Stimulated activated CD8-positive, alpha-beta memory T cell treated with anti-CD3 and anti-CD28 coated beads, Interleukin-7, amount 100 ng/mL, for 48 hours (primary cell): ENCODE data around the gene IL19.
A peak's percentile ranks its signal among the peaks of the same experiment; 100 is the strongest.
"Not testable (repeated sequence)": the region's sequence is repeated elsewhere in the genome, so short reads cannot be mapped to it uniquely, and the experiment has no call there.

Experiments
- DNase-seq, 2 donors: peaks; one replicate each; pipeline ENCODE4 v3.0.0-alpha.2; 2020; ENCODE audit warnings: low read depth in 1 of 2; ENCODE audit errors: extremely low read depth in 1 of 2

Gene IL19

DNA sequence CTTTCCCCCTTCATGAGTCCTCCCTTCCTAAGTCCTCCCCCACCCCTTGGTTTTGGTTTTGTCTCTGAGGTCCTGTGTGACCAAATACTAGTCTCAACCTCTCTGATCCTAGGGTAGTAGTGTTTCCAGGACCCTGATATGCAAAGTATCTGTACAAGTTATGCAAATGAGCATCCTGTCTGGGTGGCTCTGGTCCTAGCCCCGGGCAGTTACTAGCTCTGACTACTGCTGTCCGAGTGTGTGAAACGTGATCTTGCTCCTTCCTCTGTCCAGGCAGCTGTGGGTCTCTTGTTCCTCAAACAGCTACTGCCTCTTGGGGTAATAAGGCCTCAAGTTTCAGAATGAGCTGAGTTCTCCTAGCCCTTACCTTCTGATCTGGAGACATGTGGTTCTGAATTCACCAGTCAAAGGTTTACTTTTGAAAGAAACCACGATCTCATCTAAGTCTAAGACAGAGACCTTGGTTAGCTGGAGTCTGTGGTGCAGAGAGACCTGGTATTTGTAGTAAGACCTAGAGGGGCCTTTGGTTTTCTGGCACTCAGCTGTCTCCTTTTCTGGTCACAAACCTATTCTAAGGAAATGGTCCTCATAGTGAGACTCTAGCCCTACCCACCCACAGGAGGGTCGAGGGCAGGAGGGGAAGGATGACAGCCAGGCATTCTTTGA is 31.0 kb upstream of the IL19 start:
- peak in 1 of 2 donors; percentile 64 for DNase-seq

DNA sequence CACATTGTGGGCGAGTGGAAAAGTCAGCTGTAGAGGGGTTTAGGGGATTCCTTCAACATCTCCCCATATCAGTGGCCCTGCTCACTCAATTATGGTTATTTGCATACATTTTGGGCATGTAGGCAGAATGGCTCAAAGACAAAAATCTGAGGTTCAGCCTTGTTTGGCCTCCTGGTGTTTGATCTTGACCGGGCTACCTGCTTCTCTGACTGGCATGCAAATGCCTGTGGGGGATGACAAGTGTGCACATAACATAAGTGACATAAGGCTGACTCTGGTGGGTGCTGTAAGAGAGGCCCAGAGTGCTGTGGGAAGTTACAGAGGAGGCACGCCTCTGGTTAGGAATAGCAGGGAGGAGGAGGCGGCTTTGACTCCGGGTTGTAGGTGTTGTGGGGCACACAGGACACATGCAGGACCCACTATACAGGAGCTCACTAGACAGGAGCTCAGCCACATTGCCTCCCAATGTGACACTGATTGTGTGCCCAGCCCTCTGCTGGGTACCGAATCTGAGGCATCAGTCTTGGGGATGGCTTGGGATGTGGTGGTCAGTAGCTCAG is 29.4 kb upstream of the IL19 start:
- DNase-seq: no peak

DNA sequence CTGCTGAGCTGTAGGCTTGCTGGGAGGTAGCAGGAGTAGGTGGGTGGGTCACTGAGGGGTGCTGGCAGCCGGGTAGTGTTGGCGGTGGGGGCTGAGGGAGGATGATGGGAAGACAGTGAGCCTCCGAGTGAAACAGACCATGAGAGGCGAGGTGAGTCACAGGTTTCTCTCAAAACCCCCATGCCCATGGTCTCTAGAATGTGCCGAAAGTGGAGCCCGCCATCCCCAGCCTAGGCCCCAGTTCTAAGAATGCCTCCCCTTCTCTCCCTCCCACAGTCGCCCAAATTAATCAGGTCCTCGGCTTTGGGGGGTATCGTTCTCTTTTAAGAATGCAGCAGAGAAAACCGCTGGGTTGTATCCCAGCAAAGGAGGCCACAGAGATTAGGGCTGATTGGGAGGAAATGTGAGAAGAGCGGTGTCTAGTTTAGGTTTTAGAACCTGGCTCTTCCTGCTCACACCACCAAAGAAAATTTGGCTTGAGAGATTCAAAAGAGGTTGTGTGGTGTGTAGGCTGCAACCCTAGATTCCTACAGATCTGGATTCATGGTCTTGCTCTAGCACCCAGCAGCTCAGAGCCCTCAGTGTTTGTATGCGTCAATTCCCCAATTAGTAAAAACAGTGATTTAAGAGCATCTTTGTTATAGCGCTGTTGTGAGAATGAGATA is 27.7 kb upstream of the IL19 start:
- peak in 1 of 2 donors; percentile 79 for DNase-seq

DNA sequence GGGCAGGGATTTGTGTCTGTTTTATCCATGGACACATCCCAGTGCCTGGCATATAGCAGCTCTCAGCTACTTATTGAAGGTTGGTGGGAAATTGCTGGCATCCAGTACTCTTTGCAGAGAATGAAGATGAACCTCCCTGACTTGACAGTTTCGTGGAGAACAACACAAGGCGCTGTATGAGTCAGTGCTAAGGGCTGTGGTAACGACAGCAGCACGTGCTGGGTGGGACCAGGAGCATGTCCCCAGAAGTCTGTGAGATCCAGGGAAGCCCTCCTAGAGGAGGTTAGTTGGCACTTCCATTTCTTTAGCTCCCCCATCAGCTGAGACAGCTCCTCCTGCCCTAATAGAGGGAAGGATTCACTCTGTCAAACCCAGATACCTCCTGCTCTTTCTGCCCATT is 25.9 kb upstream of the IL19 start:
- DNase-seq: no peak

DNA sequence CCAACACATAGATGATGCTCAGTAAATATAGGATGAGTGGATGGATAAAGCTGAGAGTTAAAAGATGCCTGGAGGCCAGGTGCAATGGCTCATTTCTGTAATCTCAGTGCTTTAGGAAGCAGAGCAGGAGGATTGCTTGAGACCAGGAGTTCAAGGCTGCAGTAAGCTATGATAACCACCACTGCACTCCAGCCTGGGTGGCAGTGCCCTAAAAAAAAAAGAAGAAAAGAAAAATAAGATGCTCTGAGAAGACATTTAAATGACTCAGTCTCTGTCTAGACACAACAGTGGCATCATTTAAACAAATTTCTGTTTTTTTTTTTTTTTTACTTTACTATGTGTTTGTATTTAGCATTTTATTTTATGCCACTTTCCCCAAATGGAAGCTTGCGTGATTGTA is 25.3 kb upstream of the IL19 start:
- DNase-seq: no peak

DNA sequence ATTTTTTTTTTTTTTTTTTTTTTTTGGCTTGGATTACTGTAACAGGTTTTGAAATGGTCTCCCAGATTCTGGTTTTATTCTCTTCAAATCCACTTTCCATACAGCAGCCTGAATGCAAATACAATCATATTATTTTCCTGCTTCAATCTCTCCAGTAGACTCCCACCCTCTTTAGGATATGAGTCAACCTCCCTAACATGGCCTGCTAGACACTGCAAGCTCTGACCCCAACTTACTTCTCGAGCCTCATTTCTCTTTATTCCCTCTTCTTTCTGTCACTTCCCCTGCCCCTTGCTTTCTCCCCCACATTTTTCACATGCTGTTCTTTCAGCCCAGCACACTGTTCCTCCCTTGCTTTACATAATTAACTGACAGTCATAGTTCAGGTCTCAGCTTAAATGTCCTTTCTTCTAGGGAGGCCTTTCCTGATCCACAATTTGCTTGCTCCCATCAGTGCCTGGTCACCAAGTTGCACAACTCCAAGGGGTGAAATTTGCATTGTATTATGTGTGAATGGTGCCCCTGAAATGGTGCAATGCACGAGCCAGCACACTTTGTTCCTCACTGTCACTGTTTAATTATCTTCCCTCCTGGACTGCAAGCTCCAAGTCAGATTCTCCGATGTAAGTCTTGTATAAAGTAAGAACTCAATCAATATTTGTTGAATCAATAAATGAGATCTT is 22.1 kb upstream of the IL19 start:
- DNase-seq: no peak

DNA sequence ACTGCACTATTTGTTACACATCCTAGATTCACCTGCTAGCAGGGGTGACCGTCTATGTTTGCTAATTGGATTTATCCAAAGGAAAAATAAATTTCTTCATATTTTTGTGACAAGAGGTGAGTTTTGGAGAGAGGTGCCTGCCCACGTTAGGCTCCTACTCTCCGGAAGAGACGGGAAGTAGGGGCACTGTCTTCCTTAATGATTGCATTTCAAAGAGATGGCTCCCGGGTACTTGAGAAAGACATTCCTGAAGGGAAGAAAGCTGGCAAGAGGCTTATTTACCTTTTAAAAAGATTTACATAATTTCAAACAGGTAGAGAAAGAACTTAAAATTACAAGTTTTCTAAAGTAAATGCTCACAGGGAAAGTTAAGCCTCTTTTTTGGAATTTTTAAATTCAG is 18.7 kb upstream of the IL19 start:
- DNase-seq: no peak

DNA sequence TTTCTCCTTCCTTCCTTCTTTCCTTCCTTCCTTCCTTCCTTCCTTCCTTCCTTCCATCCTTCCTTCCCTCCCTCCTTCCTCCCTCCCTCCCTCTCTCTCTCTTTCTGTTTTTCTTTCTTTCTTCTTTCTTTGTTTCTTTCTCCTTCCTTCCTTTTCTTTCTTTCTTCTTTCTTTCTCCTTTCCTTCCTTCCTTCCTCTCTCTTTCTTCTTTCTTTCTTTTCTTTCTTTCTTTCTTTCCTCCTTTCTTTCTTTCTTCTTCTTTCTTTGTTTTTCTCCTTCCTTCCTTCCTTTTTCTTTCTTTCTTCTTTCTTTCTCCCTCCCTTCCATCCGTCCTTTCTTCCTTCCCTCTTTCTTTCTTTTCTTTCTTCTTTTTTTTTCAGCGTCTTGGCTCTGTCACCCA is 18.1 kb upstream of the IL19 start:
- DNase-seq: no peak

DNA sequence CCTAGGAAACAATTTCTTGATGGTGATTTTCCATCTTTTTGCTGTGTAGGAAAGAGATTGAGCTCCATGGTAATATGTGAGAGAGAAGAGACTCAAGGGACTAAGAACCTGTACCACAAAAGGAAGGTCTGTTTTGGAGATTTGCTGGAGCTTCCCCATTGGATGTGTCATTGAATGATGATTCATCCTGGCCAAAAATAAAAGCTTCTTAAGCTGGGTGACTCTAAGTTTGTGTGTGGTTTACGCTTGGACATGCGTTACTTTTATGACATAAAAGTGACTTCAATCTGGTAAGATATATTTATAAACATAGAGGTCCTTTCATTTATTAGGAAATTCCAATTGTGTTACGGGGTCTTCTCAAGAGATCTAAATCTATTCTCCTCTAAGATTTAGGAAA is 17.4 kb upstream of the IL19 start:
- no peak for DNase-seq

DNA sequence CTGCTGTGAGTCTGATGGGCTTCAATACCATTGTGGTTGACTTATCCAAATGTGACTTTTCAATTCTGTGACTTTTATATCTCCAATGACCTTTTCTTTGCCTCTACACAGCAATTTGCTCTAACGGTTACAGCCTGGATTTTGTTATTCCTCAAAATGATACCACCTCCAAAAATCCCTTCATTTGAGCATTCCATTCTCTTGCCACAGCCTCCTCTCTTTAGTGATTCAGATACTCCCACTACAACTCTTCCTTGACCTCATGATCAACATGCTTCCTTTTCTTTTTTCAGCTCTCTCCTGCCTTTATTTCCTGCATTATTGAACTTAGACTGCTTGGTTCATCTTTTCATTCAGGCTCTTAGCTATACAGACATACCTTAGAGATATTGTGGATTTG is 16.6 kb upstream of the IL19 start:
- DNase-seq: no peak

DNA sequence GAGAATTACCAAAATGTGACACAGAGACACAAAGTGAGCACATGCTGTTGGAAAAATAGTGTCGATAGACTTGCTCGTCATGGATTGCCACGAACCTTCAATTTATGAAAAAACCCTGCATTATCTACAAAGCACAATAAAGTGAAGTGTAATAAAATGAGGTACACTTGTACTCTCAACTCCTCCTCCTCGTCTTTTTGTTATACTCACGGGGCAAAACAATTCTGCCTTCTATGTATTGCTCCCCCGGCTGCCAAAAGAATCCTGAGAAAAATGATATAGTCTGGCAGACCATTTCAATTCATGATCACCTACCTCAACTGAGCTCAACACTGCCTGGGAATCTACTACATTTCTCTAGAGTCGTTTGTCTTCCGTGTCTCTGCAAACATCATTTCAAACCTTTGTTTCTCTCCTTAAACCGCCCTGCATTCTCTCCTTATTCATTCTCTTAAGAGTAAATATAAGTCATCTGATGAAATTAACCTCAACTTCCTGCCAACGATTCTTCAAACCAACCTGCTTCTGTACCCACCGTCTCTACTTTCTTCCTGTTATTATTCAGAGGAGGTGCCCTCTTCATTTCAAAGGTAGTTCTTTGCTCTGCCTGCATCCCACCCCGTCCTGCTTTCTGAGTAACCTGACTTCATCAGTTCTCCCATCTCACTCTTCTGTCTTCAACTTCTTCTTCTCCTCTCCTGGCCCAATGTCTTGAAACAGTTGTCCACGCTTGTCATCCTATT is 12.9 kb upstream of the IL19 start:
- DNase-seq: no peak

DNA sequence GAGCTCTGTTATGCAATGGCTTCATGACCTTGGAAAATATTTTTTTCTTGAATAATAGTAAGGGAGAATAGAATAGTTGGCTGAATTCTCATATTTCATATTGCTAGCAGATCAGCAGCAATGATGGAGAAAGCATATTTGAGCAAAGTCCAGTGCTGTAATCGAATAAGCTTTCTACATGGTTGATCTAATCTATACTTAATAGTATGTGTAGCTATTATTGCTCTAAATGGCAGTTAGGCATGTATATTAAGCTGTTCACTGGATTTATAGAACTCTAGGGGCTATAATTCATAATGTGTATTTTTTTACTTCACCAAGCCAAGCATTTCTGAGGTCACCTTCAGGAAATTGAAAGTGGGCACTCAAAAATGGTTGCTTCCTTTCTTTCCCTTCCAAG is 10.0 kb upstream of the IL19 start:
- no peak for DNase-seq

DNA sequence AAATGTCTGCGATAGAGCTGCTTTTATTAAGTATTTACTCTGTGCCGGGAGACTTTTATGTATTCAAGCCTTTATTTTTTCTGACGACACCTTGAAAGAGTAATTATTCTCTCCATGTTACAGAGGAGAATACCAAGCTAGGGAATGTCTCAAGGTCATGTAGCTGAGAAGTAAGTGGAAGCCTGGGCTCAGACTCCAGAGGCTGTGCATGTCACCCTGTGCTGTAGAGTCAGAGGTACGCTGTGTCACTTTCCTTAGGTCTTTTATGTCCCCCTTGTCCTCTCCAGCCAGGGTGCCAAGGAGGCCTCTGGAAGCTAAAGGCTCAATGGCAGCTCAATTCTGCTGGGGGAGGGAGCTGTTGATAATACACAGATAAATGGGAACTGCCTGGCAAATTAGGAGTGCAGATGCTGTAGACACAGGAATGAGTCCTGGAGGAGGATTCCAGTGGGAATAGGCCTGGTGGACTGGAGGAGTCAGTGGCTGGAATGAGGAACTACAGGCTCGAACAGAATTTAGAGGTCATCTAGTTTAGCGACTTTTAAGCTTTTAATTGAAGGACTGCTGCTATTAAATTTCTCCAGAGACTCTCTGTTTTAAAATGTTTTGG is 9.3 kb upstream of the IL19 start:
- DNase-seq: no peak

DNA sequence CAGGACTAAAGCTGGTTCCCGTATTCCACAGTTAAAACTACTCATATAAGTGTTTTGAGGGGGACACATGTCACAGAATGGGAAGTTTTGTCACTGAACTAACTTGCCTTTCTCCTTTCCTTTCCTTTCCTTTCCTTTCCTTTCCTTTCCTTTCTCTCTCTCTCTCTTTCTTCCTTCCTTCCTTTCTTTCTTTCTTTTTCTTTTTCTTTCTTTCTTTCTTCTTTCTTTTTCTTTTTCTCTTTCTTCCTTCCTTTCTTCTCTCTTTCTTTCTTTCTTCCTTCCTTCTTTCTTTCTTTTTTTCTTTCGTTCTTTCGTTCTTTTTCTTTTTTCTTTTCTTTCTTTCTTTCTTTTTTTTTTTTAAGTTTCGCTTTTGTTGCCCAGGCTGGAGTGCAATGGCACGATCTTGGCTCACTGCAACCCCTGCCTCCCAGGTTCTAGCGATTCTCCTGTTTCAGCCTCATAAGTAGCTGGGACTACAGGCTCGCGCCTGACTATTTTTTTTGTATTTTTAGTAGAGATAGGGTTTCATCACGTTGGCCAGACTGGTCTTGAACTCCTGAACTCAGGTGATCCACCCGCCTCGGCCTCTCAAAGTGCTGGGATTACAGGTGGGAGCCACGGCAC is 7.7 kb upstream of the IL19 start:
- not testable (repeated sequence) for DNase-seq

DNA sequence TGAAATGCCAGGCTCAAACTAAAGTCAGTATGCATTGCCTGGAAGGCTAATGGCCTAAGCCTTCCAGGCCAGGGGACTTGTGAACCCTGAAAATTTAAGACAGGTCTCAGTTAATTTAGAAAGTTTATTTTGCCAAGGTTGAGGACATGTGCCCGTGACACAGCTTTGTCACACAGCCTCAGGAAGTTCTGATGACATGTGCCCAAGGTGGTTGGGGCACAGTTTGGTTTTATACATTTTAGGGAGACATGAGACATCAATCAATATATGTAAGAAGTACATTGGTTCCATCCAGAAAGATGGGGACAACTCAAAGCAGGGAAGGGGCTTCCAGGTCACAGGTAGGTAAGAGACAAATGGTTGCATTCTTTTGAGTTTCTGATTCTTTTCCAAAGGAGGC is 4.8 kb upstream of the IL19 start:
- not testable (repeated sequence) for DNase-seq

DNA sequence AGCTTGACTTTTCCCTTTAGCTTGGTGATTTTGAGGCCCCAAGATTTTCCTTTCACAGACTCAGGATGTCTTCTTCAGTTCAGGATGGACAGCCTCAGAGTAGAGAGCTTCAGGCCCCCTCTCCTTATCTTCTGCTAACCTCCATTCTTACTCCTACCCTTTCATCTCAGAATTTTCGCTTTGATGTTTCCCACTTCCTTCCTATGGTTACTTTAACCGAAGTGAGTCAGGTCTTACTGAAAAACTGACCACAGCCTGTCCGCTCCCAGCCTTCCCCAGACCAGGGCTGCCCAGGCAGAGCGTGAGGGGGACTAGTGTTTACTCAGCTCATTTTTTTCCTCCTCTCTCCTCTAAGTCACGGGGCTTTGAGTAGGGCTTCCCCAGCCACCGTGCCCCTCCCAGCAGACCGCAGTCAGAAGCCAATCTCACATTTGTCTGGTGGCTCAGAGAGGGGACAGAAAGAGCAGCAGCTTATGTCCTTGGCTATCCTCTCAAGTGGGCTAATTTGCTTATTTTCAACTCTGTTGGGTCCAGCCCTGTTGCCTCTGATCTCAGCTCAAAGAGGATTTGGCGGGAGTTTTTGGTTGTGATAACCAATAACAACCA is 4.2 kb upstream of the IL19 start:
- DNase-seq: peak; percentile 60 to 77

DNA sequence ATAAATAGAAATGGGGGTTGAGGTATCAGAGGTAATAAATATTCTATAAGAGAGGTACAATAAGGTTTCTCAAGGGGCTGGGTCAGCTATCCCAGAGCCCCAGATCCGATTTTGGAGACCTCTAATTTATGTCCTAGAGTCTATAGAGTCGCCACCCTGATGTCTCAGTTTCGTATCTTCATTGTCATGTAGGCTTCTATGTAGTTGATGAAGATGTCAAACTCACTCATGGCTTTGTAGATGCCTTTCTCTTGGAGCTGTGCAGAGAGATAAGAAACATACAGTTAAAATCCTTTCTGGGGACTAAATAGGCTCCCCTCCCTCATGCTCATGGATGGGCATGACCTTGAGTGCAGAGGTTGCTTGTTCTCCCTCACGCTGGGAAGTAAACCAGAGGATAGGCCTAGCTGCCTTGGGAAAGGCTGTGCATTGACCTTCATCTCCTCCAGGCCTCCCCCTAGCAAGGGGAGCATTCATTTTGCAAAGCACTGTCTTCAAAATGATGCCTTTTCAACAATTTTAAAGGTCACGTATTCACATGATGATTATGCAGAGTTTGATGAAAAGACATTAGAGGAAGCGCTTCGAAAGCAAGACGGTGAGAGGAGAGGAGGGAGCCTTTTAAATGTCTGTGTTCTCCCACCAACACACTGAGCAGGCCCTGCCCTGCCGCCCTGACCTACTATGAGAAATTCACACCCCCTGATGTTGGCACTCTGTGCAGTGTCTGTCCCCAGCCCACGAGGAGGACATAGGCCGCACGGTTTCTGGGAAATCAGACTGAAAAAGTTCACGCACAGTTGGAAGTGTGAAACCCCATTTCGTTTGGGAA is 1.9 kb upstream of the IL19 start:
- no peak for DNase-seq

DNA sequence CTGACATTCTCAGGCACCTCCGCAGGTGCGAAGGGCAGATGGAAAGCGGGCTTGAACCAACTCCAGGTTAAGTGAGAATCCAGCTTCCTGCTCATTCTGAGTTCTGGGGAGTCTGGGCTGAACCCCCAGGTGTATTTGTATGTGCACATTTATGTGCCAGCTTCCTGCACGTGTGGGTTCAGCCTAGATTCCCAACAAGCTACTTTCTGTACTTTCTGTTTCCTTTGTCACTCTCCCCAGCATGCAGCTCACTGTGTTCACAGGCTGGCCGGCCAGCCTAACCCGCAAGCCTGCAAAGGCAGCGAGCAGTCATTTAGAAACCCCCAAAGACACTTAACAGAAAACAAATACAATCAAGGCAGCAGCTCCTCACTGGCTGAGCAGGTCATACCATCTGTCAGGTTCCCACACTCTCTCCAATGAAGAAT is 1.3 kb upstream of the IL19 start:
- peak; percentile 64 to 65 for DNase-seq

DNA sequence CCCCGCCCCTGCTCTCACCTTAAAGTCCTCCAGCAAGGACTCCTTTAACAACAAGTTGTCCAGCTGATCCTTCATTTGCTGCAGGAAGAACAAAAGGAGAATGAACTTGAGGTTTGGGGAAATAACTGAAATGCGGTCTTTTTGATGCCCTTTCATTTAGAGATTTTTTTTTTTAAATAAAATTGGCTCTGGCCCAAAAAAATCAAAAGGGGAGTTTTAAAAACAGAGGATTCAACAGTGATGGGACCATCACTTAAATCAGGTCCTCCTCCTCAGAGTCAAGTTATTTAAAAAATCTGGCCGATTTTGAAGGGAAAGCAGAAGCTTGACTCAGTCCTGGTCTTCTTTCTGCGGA is 742 bp downstream of the IL19 start:
- DNase-seq: no peak
